Suprapubic skin (tissue), 4 donors: ENCODE results near the gene ABCC1.

Experiments used
- EP300 ChIP-seq: sonication (generic); formaldehyde crosslinking; IDR thresholded peaks from one replicate; pipeline ENCODE4 v1.6.1; 2017; ENCODE audit warnings: antibody characterized with exemption
- POLR2A ChIP-seq, 2 donors: fragments of 450-650 bp; IDR thresholded peaks; one replicate each; pipeline ENCODE4 v1.6.1; 2017; ENCODE audit warnings: antibody characterized with exemption in 2 of 2, mild to moderate bottlenecking in 2 of 2, moderate library complexity in 2 of 2
- POLR2AphosphoS5 ChIP-seq, 3 donors: sonication (generic); formaldehyde crosslinking; IDR thresholded peaks; one replicate each; pipeline ENCODE4 v1.6.1; 2017; ENCODE audit warnings: antibody characterized with exemption in 3 of 3
- TF ChIP-seq, protein P1 (sequence below), 2 donors: fragments of 200-600 bp in 1 of 2; fragments of 450-650 bp in 1 of 2; sonication (generic) in 1 of 2; IDR thresholded peaks; one replicate each; pipeline ENCODE4 v1.5.1; 2016 to 2019; ENCODE audit warnings: antibody characterized with exemption in 2 of 2, mild to moderate bottlenecking in 1 of 2, moderate library complexity in 1 of 2

DNA sequence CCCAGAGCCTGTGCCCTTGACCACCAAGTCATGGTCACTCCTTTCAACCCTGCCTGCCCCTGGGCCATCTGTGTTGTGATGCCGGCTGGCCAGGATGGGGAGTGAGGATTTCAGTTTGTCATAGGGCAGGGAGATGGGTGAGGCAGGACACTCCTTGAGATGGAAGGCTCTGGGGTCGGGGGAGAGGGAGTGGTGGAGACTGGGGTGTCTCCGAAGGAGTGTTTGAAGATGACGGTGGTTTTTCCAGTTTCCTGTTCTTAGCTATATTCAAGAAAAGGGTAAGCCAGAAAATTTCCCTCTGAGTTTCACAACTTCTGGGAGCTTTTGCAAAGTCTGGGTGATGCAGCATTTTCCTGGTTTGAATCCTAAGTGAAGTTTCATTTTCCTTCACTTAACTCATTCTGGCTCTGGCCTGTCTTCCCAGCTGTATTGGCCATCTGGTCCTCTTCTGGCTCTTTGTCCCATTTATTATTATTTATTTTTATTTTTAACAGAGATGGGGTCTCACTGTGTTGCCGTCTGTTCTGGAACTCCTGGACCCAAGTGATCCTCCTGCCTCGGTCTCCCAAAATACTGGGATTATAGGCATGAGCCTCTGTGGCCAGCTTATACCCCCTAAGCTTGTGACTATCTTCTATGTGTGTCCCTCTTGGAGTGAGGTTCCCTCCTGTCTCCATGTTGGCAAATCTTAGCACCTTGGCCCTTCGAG, 27.7 kb downstream of the ABCC1 start:
- TF ChIP-seq POLR2A (IDR thresholded peaks at IDR 0.05), result no peak
- TF ChIP-seq, protein P1, sequence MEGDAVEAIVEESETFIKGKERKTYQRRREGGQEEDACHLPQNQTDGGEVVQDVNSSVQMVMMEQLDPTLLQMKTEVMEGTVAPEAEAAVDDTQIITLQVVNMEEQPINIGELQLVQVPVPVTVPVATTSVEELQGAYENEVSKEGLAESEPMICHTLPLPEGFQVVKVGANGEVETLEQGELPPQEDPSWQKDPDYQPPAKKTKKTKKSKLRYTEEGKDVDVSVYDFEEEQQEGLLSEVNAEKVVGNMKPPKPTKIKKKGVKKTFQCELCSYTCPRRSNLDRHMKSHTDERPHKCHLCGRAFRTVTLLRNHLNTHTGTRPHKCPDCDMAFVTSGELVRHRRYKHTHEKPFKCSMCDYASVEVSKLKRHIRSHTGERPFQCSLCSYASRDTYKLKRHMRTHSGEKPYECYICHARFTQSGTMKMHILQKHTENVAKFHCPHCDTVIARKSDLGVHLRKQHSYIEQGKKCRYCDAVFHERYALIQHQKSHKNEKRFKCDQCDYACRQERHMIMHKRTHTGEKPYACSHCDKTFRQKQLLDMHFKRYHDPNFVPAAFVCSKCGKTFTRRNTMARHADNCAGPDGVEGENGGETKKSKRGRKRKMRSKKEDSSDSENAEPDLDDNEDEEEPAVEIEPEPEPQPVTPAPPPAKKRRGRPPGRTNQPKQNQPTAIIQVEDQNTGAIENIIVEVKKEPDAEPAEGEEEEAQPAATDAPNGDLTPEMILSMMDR (IDR thresholded peaks at IDR 0.05), result no peak
- TF ChIP-seq EP300, result no peak
- TF ChIP-seq POLR2AphosphoS5 (IDR thresholded peaks at IDR 0.05), result no peak
